Fibroblast of upper back skin (primary cell): Measurements from ENCODE around the gene PLD1.
"Not testable (repeated sequence)": the region's sequence is repeated elsewhere in the genome, so short reads cannot be mapped to it uniquely, and the experiment has no call there.

Source experiments
- DNase-seq: peaks from one replicate; pipeline ENCODE4 v3.0.0-alpha.2; 2013

PLD1 gene

GRCh38 chr3:171694888-171695287, 115.4 kb downstream of the PLD1 start:
- DNase-seq, result no peak

GRCh38 chr3:171692551-171692950, 117.7 kb downstream of the PLD1 start:
- not testable (repeated sequence) for DNase-seq

- DNase-seq, result no peak
Measured at GRCh38 chr3:171691485-171691884, 118.8 kb downstream of the PLD1 start.

GRCh38 chr3:171690281-171690680, 120.0 kb downstream of the PLD1 start:
- no peak for DNase-seq

GRCh38 chr3:171688593-171688992, 121.7 kb downstream of the PLD1 start:
- DNase-seq, result no peak

DNA sequence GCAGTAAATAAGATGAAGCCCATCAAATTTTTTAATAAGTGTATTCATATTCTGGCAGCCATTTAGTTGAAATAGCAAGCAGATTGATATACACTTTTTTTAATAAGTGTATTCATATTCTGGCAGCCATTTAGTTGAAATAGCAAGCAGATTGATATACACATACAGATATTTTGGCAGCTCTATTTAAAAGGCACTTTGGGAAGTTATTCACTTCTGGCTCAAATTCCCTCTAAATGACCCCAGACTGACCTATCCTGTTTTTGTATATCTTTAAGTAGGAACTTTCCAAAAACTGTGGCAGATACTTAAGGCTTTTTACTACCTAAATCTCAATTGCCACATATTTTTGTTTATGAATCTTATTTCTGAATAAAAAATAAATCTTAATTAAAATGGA, 122.3 kb downstream of the PLD1 start:
- no peak for DNase-seq

- no peak for DNase-seq
Measured at GRCh38 chr3:171687581-171687980, 122.7 kb downstream of the PLD1 start.

DNA sequence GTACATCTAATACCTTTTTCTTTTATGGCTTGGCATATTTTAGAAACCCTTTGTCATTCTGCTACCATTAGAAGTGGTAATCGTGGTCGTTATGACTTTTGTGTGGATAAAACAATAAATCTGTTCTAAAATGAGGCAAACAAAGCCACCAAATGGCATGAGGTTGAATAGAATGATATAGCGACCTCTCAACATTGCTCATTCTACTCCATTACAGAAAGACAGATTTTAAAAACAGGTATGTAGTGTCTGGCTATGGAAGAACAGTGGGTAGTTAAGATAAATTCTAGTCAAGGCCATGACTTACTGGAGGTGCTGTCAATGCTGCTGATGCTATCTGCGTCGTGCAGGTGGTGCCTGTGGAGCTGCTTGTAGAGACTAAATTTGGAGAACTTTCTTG, 123.2 kb downstream of the PLD1 start:
- no peak for DNase-seq

DNA sequence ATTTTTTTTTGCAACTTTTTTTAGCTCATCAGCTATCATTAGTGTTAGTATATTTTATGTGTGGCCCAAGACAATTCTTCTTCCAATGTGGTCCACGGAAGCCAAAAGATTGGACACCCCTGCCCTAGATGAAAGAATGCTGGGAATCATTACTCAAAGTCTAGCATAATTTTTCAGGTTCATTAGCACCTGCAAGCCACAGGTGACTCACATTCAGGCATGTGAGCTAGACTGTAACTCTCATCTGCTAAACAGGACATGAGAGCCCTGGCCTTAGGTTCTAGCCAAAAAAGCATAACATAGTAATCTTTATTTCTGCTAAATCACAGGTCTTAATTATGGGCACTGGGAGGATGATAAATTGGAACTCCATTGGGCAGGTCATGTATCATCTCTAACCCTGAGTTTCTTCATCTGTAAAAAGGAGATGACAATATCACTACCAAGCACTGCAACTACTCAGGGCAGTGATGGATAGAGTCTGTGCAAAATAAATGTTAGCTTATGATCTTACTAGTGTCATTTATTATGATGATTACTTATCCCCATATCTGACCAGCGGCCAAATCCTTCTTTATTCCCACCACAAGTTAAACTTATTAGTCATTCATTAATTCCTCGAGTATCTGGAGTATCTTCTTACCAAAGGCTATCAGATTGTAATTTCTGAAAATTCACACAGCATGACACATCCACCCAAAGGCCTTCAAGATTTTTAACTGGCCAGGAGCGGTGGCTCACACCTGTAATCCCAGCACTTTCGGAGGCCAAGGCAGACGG, 125.0 kb downstream of the PLD1 start:
- peak; percentile 14 for DNase-seq

GRCh38 chr3:171684221-171684620, 126.1 kb downstream of the PLD1 start:
- DNase-seq, result no peak

DNA sequence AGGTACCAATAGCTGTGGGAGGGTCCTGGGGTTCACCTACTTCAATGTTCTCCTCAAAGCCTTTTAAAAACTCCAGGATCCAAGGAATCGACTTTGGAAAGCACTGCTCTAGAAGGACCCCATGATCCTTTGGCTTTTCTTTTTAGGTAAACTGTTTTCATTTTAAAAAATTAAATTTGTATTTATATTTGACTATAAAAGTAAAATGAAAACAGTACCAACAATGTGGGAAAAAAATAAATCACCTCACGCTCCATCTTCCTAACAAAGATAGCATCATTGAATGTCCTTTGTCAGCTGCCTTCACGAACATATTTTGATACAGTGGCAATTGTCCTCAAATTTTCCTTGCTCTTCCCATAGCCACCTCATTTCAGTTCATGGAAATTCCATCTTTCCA, 127.5 kb downstream of the PLD1 start:
- no peak for DNase-seq

GRCh38 chr3:171680726-171681411, 129.4 kb downstream of the PLD1 start:
- no peak for DNase-seq

DNA sequence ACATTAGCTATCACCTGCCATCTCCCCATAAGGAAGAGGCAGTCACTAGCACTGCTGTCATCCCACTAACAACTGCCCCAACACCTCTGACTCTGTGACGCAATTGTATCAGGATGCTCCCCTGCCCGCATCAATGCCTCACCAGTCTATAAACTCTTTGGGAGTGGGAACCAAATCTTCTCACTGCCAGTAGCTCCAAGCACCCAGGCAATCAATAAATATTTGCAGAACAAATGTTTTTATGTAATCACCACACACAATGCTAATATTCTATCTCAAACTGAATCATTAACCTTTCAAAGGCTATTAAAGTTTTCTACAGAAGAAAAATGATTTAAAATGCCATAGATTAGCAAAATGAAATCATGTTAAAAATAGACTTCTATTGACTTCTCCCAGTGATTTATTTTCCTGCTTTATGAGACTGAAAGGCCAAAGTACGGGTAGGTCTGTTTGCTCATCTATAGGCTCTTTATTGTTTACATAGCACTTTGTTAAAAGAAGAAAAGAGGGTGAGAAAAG, 131.3 kb downstream of the PLD1 start:
- no peak for DNase-seq

DNA sequence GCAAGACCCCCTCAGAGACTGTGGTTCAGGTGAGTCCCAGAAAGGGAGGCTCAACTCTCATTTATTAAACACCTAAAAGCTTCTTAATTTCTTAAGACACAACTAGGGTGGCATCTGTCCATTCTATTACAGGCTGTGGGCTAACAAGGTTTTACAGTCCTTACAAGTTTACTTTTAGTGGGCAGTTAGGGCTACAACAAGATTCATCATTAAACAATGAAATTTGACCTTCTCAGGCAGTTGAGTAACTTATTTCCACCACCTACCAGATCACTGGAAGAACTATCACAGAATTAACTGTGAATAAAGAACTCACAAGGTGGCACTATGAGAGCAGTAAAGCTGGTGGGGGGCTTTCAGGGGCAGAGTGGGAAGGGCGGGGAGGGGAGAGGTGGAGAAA, 132.6 kb downstream of the PLD1 start:
- DNase-seq, result no peak

GRCh38 chr3:171676601-171677175, 133.6 kb downstream of the PLD1 start:
- DNase-seq, result no peak

GRCh38 chr3:171673951-171674350, 136.3 kb downstream of the PLD1 start:
- DNase-seq, result no peak

GRCh38 chr3:171672538-171672937, 137.7 kb downstream of the PLD1 start:
- DNase-seq, result no peak

GRCh38 chr3:171672124-171672523, 138.2 kb downstream of the PLD1 start:
- no peak for DNase-seq

GRCh38 chr3:171671709-171672108, 138.6 kb downstream of the PLD1 start:
- no peak for DNase-seq

- DNase-seq, result no peak
Measured at GRCh38 chr3:171666516-171666915, 143.8 kb downstream of the PLD1 start.

DNA sequence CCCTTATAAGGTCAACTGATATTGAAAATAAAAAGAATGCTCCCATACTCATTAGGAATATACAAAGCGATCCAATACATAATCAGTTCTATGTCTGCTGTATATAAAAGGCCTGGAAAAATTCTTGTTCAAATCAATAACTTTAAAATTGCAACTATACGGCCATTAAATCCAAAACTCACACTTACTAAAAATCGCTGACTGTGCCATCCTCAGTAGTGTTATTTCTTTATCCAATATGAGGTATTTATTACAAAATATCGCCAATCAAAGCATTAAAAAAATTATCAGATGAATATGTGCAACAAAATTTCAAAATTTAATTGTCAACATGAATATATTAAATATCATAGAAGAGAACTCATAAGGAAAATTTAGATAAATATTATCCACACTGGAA, 146.5 kb downstream of the PLD1 start:
- no peak for DNase-seq

DNA sequence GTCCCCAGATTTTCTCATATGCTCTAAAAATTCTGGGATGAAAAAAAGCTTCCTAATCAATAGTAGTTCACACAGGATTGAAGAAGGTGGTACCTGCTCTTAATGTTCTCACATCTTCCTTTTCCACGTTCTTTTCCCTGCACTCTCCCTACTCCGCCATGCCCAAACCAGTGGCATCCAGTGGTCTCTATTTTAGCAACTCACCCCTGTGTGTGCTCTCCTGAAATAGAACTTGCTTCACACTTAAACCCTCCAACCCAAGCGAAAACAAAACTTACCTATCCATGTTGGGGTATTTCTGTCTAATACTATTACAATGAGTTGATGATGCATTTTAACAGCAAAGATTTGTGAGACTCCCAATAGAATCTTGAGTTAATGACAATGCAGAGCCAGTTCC, 148.8 kb downstream of the PLD1 start:
- no peak for DNase-seq

- DNase-seq, result no peak
Measured at GRCh38 chr3:171660188-171660587, 150.1 kb downstream of the PLD1 start.

GRCh38 chr3:171658841-171659240, 151.4 kb downstream of the PLD1 start:
- DNase-seq, result peak; percentile 58
